HG03457 (cell line): ENCODE results near the gene MEAK7.

Source experiments
- ATAC-seq: cut with Tn5 transposase; IDR thresholded peaks from one replicate; pipeline ENCODE4 v1.9.1; 2021; ENCODE audit warnings: moderate number of reproducible peaks; ENCODE audit not compliant: unreplicated experiment

Gene MEAK7

DNA sequence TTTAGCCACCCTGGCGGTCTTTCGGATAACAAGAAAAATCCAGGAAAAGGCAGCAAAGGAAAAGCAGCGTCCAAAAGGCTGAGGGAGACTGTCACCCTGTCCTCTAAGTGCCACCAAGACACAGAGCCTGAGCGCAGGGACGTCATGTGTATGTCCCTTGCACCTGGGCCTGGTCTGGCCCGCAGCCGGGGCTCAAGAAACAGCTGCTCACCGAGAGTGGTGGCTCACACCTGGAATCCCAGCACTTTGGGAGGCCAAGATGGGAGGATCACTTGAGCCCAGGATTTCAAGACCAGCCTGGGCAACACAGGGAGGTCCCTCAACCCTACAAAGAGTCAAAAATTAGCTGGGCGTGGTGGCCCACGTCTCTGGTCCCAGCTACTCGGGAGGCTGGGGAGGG, 9.2 kb upstream of the MEAK7 start:
- no peak for ATAC-seq

DNA sequence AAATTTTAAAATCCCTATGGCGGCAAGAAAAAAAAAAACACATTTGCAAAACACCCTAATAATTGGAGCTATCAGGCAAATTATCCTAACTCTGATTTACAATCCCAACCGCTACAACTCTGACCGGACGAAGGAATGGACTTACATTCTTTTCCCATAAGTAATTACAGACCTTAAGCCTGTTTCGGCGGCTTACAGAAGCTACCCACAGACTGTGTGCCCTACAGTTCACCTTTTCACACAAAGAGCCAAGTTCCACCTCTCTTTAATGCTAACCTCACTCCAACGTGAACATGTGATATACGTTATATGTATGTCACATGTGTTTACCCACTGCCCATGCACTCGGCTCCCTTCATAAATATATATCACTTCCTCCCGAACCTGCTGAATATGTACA, 8.7 kb upstream of the MEAK7 start:
- ATAC-seq, result no peak

- ATAC-seq, result no peak
Observed at GRCh38 chr16:84511831-84512230, 7.4 kb upstream of the MEAK7 start.

DNA sequence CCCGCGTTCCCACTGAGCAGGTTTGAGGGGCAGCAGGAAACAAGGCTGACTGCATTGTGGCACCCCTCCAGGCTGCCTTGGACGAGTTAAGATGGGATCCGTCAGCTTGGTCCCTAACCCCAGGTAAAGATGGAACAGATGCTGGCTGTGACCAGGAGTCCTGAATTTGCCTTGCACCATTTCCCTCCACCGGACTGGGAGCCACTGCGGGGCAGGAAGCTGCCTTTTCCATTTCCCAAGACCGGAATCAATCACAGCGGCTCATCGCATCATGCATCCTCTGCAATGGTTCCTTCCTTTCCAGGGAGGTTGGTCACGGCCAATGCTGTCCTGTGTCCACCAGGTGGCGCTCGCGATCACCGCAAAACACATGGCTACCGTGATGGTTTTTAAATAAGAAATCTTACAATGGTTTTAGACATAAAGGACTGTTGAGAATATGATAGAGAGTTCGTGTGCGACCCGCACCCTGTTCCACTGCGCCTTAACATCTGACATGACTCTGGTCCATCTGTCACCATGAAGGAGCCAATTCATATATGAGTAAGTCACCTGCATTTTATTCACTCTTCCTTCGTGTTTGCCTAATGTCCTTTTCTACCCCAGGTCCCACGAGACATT, 6.8 kb upstream of the MEAK7 start:
- ATAC-seq, result no peak

DNA sequence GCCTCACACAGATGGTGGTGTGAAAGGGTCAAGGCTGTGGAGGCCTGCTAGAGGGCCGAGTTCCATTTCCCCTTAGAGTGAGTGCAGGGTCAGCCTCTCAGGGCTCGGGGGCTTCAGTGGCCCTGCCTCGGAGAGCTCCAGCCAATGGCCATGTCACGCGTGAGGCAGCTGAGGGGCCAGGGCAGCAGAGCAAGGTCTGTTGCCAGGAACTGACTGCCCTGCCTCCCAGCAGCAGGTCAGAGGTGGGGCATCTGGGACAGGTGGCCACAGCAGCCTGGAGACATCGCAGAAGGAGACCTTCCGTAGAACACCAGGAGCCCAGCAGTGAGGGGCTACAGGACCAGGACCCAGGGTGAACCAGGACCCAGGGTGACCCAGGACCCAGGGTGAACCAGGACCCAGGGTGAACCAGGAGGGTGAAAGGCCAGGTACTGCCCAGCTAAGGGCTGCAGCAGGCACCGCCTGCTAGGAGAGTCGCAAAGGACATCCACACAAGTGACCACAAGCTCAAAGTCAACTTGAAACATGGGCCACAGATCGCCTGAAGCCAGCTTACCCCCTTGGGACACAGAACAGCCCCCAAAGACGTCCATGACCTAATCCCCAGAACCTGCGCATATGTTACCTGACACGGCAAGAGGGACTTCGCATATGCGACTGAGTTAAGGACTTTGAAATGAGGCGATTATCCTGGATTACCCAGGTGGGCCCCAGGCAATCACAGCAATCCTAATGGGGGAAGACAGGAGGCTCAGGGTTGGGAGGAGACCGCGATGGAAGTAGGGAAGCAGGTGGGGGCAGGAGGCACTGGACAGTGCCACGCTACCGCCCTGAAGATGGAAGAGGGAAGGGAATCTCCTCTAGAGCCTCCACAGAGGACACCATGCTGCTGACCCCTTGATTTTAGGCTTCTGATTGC, 4.8 kb upstream of the MEAK7 start:
- ATAC-seq, result no peak

DNA sequence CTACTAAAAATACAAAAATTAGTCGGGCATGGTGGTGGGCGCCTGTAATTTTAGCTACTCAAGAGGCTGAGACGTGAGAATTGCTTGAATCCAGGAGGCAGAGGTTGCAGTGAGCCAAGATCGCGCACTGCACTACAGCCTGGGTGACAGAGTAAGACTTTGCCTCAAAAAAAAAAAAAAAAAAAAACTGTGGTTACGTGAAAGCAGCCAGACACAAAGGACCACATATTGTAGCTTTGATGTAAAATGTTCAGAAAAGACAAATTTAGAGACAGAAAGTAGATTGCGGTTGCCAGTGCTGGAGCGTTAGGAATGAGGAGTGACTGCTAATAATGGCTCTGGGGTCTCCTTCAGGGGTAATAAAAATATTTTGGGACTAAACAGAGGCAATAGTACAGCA, 4.0 kb upstream of the MEAK7 start:
- no peak for ATAC-seq

- no peak for ATAC-seq
Observed at GRCh38 chr16:84507011-84507982, 2.8 kb upstream of the MEAK7 start.

- ATAC-seq, result no peak
Observed at GRCh38 chr16:84505249-84506187, 1.1 kb upstream of the MEAK7 start.

- ATAC-seq, result no peak
Observed at GRCh38 chr16:84503751-84504395, 586 bp downstream of the MEAK7 start.

DNA sequence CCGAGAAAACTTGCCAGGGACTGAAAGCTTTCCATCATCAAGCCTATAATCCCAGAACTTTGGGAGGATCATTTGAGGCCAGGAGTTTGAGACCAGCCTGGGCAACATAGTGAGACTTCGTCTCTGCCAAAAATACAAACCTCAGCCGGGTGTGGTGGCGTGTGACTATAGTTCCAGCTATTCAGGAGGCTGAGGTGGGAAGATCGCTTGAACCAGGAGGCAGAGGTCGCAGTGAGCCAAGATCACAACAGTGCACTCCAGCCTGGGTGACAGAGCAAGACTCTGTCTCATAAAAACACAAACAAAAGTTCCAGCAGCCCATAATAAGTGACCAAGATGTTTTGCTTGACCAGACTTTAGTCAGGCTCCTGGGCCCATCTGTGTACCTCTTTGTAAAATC, 1.9 kb downstream of the MEAK7 start:
- no peak for ATAC-seq

DNA sequence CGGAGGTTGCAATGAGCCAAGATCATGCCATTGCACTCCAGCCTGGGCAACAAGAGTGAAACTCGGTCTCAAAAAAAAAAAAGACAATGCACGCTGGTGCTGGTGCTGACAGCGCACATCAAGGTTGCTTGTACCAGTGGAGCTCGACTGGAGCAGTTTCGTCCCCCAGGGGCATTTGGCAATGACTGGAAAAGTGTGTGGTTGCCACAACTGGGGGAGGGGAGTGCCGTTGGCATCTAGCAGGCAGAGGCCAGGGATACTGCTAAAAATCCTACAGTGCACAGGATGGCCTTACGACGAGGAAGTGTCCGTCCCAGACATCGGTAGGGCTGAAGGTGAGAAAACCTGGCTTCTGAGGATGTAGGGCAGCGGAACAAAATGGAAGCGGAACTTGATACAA, 2.4 kb downstream of the MEAK7 start:
- ATAC-seq, result no peak

GRCh38 chr16:84501077-84501735, 3.3 kb downstream of the MEAK7 start:
- ATAC-seq, result no peak

DNA sequence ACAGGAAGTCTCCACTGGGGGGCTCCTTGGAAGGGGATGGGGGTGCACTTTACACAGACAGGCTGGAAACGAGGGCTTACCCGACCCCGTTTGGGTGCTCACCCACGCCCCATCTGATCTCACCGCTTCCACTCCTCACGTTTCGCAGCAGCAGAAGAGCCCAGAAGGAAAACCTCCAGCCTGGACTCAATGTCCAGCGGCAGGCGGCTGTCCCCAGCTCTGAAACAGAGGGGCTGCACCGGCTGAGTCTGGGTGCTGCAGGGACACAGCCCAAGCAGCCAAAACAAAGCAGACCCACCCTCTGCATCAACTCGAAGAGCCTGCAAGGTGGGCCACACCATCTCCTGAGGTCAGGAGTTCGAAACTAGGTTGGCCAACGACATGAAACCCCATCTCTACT, 3.9 kb downstream of the MEAK7 start:
- no peak for ATAC-seq

- ATAC-seq, result no peak
Observed at GRCh38 chr16:84499638-84500037, 4.8 kb downstream of the MEAK7 start.

GRCh38 chr16:84498859-84499620, 5.4 kb downstream of the MEAK7 start:
- no peak for ATAC-seq

DNA sequence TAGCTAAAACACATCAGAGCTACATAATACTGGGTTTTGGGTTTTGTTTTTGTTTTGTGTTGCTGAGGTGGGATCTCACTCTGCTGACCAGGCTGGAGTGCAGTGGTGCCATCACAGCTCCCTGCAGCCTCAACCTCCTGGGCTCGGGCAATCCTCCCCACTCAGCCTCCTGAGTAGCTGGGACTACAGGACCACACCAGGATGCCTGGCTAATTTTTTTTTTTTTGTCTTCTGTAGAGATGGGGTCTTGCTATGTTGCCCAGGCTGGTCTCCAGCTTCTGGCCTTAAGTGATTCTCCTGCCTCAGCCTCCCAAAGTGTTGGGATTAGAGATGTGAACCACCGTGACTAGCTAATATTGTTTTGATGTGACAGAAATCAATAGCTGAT, 6.2 kb downstream of the MEAK7 start:
- no peak for ATAC-seq

GRCh38 chr16:84497418-84498222, 6.8 kb downstream of the MEAK7 start:
- ATAC-seq, result no peak

- ATAC-seq, result no peak
Observed at GRCh38 chr16:84496991-84497390, 7.5 kb downstream of the MEAK7 start.
